ENCODE data around the gene LAD1. TPM values are rescaled to one million over a fixed set of nuclear protein-coding genes. Genes with fewer than 3 reads are reported as not detected.

Gene LAD1
- total RNA-seq, 1 experiment from 2014 or later: 30.1 TPM

GRCh38 chr1:201395936-201396335 lies 3.2 kb downstream of the LAD1 start:
- Histone ChIP-seq H4K20me1 (ENCODE audit: control insufficient read depth, insufficient read depth, insufficient read length) (peaks cover 2% of the 10 kb centered on the region), H2BK15ac (ENCODE audit: low read depth, low read length) (no peak overlapping the region), H3K27me3 (ENCODE audit: insufficient read depth, low read length) (peaks cover 5% of the 10 kb centered on the region; the same call in 1 of the 2 replicates), H3K79me2 (ENCODE audit: insufficient read depth, low read length) (no peaks in the 10 kb centered on the region), H3K4me2 (ENCODE audit: insufficient read depth, insufficient read length, low read length) (no peak overlapping the region), H2BK12ac (ENCODE audit: insufficient read length, low read depth, low read length) (no peak overlapping the region), H2BK120ac (ENCODE audit: low read depth, low read length, poor library complexity, severe bottlenecking) (no peak overlapping the region), H4K91ac (ENCODE audit: insufficient read length, low read depth, low read length) (no peak overlapping the region), H3K4ac (ENCODE audit: low read depth, low read length) (no peak overlapping the region), H3T11ph (ENCODE audit: low read length) (no peak overlapping the region), H2BK20ac (ENCODE audit: low read depth, low read length, poor library complexity, severe bottlenecking) (no peak overlapping the region), H3K23ac (ENCODE audit: insufficient read length, low read depth, low read length) (no peak overlapping the region), H3K56ac (ENCODE audit: insufficient read length, low read depth, low read length) (no peak overlapping the region), H3K79me1 (ENCODE audit: insufficient read depth, low read depth, low read length, poor library complexity, severe bottlenecking) (no peaks in the 10 kb centered on the region), H3K18ac (ENCODE audit: insufficient read length, low read depth, low read length) (no peak overlapping the region), H2AFZ (ENCODE audit: low read length) (no peak overlapping the region), H2BK5ac (ENCODE audit: insufficient read length, low read length) (no peak overlapping the region), H3K9me3 (ENCODE audit: control insufficient read depth, low read depth, low read length) (no peaks in the 10 kb centered on the region), H3K27ac (ENCODE audit: insufficient read length, low read depth, low read length) (no peak overlapping the region), H2AK5ac (ENCODE audit: insufficient read length, low read length) (no peak overlapping the region), H3K9ac (ENCODE audit: extremely low read depth, insufficient read length, low read length) (no peak overlapping the region), H4K5ac (ENCODE audit: insufficient read length, low read depth, low read length) (no peak overlapping the region), H3K4me1 (ENCODE audit: insufficient read depth, low read length) (no peaks in the 10 kb centered on the region), H4K8ac (replicated peaks; ENCODE audit: insufficient read length, low read depth, low read length) (no peak overlapping the region), H3K23me2 (ENCODE audit: insufficient read length, low read depth, low read length, poor library complexity, severe bottlenecking) (peaks cover 16% of the 10 kb centered on the region), H3K14ac (ENCODE audit: insufficient read depth, low read length) (no peak overlapping the region)
- H3K4me3 Mint-ChIP-seq: no peak overlapping the region
- no peaks in the 10 kb centered on the region; a peak in 1 of 5 replicates for H3K9me3 Mint-ChIP-seq
- peaks cover 54 to 62% of the 10 kb centered on the region in 2 experiments for H3K4me1 Mint-ChIP-seq
- TF ChIP-seq CTCF (conservative IDR thresholded peaks at IDR 0.05): no peak
- H3K27me3 Mint-ChIP-seq (ENCODE audit: low read depth): peaks cover 17% of the 10 kb centered on the region
- WGBS (ENCODE audit: extremely low coverage, insufficient read length, low lambda C conversion rate): no CpG with 5 or more reads among the region's 4 CpGs
- H3K27ac Mint-ChIP-seq: peak overlapping the region in 1 of 3 experiments; percentile 30; a peak in 1 of 7 replicates
- DNase-seq: no peak
- H3K36me3 Mint-ChIP-seq (ENCODE audit: insufficient read depth in 1 of 3, low read depth in 3 of 3): peaks cover 0 to 2% (median 0%) of the 10 kb centered on the region in 3 experiments; a peak in 2 of 7 replicates
